Loucy (cell line): Measurements from ENCODE around the gene DUSP2.

Source experiments
- H2AFZ ChIP-seq: fragments of 200-600 bp; sonication (generic); 2 replicates; pipeline ENCODE4 v1.6.0; 2016; ENCODE audit warnings: antibody characterized with exemption, mild to moderate bottlenecking, low read length, moderate library complexity
- H3F3A ChIP-seq: fragments of 200-600 bp; 2 replicates; pipeline ENCODE4 v1.6.0; 2016; ENCODE audit warnings: antibody characterized with exemption, low read depth, mild to moderate bottlenecking
- H3K27me3 ChIP-seq: fragments of 200-600 bp; sonication (generic); 2 replicates; pipeline ENCODE4 v1.6.1; 2014; ENCODE audit warnings: low read length, mild to moderate bottlenecking; ENCODE audit not compliant: insufficient read depth, poor library complexity, severe bottlenecking
- H3K36me3 ChIP-seq: fragments of 200-600 bp; sonication (generic); 2 replicates; pipeline ENCODE4 v1.6.1; 2016; ENCODE audit warnings: low read length; ENCODE audit not compliant: insufficient read depth
- H3K4me1 ChIP-seq: fragments of 200-600 bp; sonication (generic); 2 replicates; pipeline ENCODE4 v1.5.1; 2014; ENCODE audit warnings: low read length, mild to moderate bottlenecking; ENCODE audit not compliant: insufficient read depth, poor library complexity, severe bottlenecking
- H3K4me2 ChIP-seq: fragments of 200-600 bp; sonication (generic); 2 replicates; pipeline ENCODE4 v1.6.0; 2014; ENCODE audit warnings: antibody characterized with exemption, low read length, low read depth, mild to moderate bottlenecking; ENCODE audit not compliant: poor library complexity, severe bottlenecking
- H3K4me3 ChIP-seq: fragments of 200-600 bp; sonication (generic); 2 replicates; pipeline ENCODE4 v1.5.1; 2014; ENCODE audit warnings: low read length, mild to moderate bottlenecking, mixed read lengths; ENCODE audit not compliant: poor library complexity, severe bottlenecking
- H3K79me2 ChIP-seq: fragments of 200-600 bp; sonication (generic); 2 replicates; pipeline ENCODE4 v1.6.1; 2014; ENCODE audit warnings: low read length; ENCODE audit not compliant: insufficient read depth
- H3K9ac ChIP-seq: fragments of 200-600 bp; sonication (generic); 2 replicates; pipeline ENCODE4 v1.6.0; 2014; ENCODE audit warnings: mild to moderate bottlenecking, low read depth, low read length, moderate library complexity; ENCODE audit not compliant: poor library complexity, severe bottlenecking
- H3K9me2 ChIP-seq: fragments of 200-600 bp; sonication (generic); replicated peaks from 2 replicates; pipeline ENCODE4 v1.6.1; 2016; ENCODE audit warnings: low read depth, low read length, mixed read lengths
- H3K9me3 ChIP-seq: fragments of 200-600 bp; sonication (generic); 2 replicates; pipeline ENCODE4 v1.6.1; 2014; ENCODE audit warnings: mild to moderate bottlenecking, antibody characterized with exemption, low read length, low read depth; ENCODE audit not compliant: insufficient read depth
- H4K20me1 ChIP-seq: fragments of 200-600 bp; sonication (generic); 2 replicates; pipeline ENCODE4 v1.6.0; 2014; ENCODE audit warnings: antibody characterized with exemption, low read length, mild to moderate bottlenecking; ENCODE audit not compliant: insufficient read depth, poor library complexity, severe bottlenecking
- CTCF ChIP-seq: fragments of 200-600 bp; sonication (generic); conservative IDR thresholded peaks from 2 replicates; pipeline ENCODE4 v1.5.1; 2014; ENCODE audit warnings: mild to moderate bottlenecking, antibody characterized with exemption, low read length
- EZH2phosphoT487 ChIP-seq: fragments of 200-600 bp; IDR thresholded peaks from 2 replicates; pipeline ENCODE4 v1.6.1; 2018; ENCODE audit warnings: antibody characterized with exemption, mild to moderate bottlenecking, moderate library complexity, borderline replicate concordance

Gene DUSP2

GRCh38 chr2:96135171-96135570, 10.1 kb downstream of the DUSP2 start:
- H3K9ac ChIP-seq: no peak overlapping the region
- no peak overlapping the region for H2AFZ ChIP-seq
- no peaks in the 10 kb centered on the region for H3K4me1 ChIP-seq
- H3F3A ChIP-seq: no peaks in the 10 kb centered on the region
- no peaks in the 10 kb centered on the region for H4K20me1 ChIP-seq
- no peaks in the 10 kb centered on the region for H3K9me2 ChIP-seq
- no peaks in the 10 kb centered on the region for H3K79me2 ChIP-seq
- no peaks in the 10 kb centered on the region for H3K36me3 ChIP-seq
- H3K27me3 ChIP-seq: no peaks in the 10 kb centered on the region
- H3K9me3 ChIP-seq: no peaks in the 10 kb centered on the region
- no peak overlapping the region for H3K4me2 ChIP-seq
- TF ChIP-seq EZH2phosphoT487 (no peak), CTCF (no peak)
- no peak overlapping the region for H3K4me3 ChIP-seq

GRCh38 chr2:96134421-96134820, 10.8 kb downstream of the DUSP2 start:
- H4K20me1 ChIP-seq: no peaks in the 10 kb centered on the region
- no peaks in the 10 kb centered on the region for H3K9me2 ChIP-seq
- H3K4me1 ChIP-seq: no peaks in the 10 kb centered on the region
- no peak overlapping the region for H3K4me3 ChIP-seq
- H2AFZ ChIP-seq: no peak overlapping the region
- H3K9ac ChIP-seq: no peak overlapping the region
- no peaks in the 10 kb centered on the region for H3K9me3 ChIP-seq
- H3K27me3 ChIP-seq: no peaks in the 10 kb centered on the region
- H3F3A ChIP-seq: no peaks in the 10 kb centered on the region
- no peaks in the 10 kb centered on the region for H3K79me2 ChIP-seq
- no peaks in the 10 kb centered on the region for H3K36me3 ChIP-seq
- TF ChIP-seq EZH2phosphoT487 (no peak), CTCF (no peak)
- no peak overlapping the region for H3K4me2 ChIP-seq

GRCh38 chr2:96131813-96132745, 13.2 kb downstream of the DUSP2 start:
- no peaks in the 10 kb centered on the region for H4K20me1 ChIP-seq
- no peaks in the 10 kb centered on the region for H3K9me2 ChIP-seq
- no peak overlapping the region for H2AFZ ChIP-seq
- H3K4me2 ChIP-seq: no peak overlapping the region
- H3K79me2 ChIP-seq: no peaks in the 10 kb centered on the region
- H3K9ac ChIP-seq: no peak overlapping the region
- H3K9me3 ChIP-seq: no peaks in the 10 kb centered on the region
- no peaks in the 10 kb centered on the region for H3K27me3 ChIP-seq
- H3K4me1 ChIP-seq: no peaks in the 10 kb centered on the region
- no peaks in the 10 kb centered on the region for H3F3A ChIP-seq
- no peak overlapping the region for H3K4me3 ChIP-seq
- no peaks in the 10 kb centered on the region for H3K36me3 ChIP-seq
- no peak for TF ChIP-seq EZH2phosphoT487
- no peak for TF ChIP-seq CTCF
